ENCODE measurements around the gene VPS37D.

GRCh38 chr7:73644688-73645286 lies 22.8 kb upstream of the VPS37D start:
- TF ChIP-seq CTCF (IDR thresholded peaks at IDR 0.05; ENCODE audit: low read depth, low read length) (no peak), EZH2phosphoT487 (IDR thresholded peaks at IDR 0.05; ENCODE audit: low read depth) (no peak)
